ENCODE measurements around the gene ZNF534.

DNA sequence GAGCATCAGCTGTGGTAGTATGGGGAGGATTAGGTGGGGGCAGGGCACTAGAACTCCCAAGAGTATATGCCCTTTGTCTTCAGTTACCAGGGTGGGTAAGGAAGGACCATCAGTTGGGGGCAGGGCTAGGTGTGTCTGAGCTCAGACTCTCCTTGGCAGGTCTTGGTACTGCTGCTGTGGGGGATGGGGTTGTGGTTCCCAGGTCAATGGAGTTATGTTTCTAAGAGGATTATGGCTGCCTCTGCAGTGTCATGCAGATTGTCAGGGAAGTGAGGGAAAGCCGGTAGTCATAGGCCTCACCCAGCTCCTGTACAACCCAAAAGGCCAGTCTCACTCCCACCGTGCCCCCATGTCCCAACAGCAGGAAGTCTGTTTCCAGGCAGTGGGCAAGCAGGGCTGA, 15.6 kb downstream of the ZNF534 start:
- TF ChIP-seq CTCF (IDR thresholded peaks at IDR 0.05), result no peak
- TF ChIP-seq POLR2A (IDR thresholded peaks at IDR 0.05), result no peak
